ENCODE results near the gene AFG3L2. TPM values are rescaled to one million over a fixed set of nuclear protein-coding genes. Genes with fewer than 3 reads are reported as not detected.

The AFG3L2 gene
- total RNA-seq, 1 donor from 2014 or later, result 136 TPM

DNA sequence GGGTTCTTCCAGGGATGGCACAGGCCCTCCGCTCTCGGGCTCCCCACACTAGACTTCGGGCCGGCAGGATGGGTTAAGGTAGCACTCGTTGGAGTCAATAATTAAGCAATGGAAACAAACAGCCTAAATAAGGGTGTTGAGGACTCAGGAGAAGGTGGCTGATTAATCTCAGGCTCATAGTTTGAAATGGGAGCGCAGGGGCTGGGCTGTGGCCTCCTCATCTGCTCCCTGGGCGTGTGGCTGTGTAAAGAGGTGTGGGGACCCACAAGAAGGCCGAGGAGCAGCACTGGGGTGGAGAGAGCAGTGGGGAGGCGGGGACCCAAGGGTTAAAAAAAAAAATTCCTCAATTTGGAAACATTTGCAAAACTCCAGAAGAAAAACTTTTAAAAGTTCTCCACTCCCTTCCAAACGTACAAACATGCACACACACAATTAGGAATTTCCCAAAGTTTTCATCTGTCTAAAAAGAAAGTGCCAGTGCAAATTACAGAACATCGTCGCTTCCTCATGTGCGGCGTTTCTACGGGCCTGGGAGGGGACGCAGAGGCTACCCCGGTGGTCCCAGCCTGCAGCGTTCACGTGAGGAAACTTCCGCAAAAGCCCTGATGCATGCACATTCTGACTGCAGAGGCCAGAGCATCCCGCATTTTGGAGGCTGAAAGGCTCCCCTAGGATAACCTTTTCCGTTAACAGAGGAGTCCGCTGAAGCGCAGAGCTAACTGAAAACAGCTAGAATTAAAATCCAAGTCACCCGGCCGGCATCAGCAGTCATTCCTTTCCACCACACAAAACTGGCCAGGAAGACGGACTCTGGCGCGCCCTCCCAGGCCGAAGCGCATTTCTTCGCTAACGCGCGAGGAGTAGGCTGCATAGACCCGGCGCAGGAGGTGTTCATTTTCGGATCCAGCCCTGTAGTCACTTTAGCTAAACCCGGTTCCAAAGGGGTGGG, 70.0 kb downstream of the AFG3L2 start:
- intact Hi-C loops (cut with micrococcal nuclease), result no loop called here
- Histone ChIP-seq H3K27ac (replicated peaks) (peak overlapping the region; percentile 98), H3K9me3 (replicated peaks) (peaks cover 3% of the 10 kb centered on the region), H3K27me3 (ENCODE audit: low read depth) (no peaks in the 10 kb centered on the region), H3K4me1 (peaks cover 44% of the 10 kb centered on the region), H3K36me3 (peaks cover 22% of the 10 kb centered on the region), H3K4me3 (peak overlapping the region; percentile 81)
- DNase-seq, result peak; percentile 64
- TF ChIP-seq, protein P1, sequence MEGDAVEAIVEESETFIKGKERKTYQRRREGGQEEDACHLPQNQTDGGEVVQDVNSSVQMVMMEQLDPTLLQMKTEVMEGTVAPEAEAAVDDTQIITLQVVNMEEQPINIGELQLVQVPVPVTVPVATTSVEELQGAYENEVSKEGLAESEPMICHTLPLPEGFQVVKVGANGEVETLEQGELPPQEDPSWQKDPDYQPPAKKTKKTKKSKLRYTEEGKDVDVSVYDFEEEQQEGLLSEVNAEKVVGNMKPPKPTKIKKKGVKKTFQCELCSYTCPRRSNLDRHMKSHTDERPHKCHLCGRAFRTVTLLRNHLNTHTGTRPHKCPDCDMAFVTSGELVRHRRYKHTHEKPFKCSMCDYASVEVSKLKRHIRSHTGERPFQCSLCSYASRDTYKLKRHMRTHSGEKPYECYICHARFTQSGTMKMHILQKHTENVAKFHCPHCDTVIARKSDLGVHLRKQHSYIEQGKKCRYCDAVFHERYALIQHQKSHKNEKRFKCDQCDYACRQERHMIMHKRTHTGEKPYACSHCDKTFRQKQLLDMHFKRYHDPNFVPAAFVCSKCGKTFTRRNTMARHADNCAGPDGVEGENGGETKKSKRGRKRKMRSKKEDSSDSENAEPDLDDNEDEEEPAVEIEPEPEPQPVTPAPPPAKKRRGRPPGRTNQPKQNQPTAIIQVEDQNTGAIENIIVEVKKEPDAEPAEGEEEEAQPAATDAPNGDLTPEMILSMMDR (IDR thresholded peaks at IDR 0.05; ENCODE audit: borderline replicate concordance), result peak; percentile 19

DNA sequence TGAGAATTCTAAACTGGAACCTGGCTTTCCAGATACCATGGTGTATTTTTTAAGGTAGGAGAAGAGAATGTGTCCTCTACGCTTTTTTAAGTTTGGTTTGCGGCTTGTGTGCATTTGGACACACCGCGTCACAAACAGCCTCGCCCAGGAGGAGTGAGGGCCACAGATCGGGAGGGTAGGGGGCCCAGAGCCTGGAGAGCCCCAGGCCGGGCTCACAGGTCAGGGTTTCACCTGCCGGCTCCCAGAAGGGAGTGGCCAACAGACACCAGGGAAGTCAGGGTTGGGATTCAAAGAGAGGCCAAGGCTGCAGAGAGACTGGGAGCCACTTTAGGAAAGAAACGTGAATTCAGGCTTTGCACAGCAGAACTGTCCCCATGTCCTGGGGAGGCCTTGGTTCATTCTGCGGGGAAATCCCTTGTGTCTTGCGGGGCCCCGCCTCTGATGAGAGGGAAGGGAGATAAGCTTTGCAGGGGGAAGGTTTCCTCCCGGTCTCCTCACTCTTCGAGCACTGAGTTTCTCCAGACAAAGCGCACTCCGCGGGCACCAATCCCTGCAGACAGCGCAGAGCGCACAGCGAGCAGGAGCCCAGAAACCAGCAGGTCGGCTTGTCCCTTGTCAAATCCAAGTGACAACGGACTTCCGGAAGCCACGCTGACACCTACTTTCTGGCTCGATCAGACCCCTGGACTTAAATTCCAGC, 70.9 kb downstream of the AFG3L2 start:
- H3K4me1 ChIP-seq, result peaks cover 44% of the 10 kb centered on the region
- H3K36me3 ChIP-seq, result peaks cover 12% of the 10 kb centered on the region
- H3K27ac ChIP-seq (replicated peaks), result no peak overlapping the region
- TF ChIP-seq, protein P1 (IDR thresholded peaks at IDR 0.05; ENCODE audit: borderline replicate concordance), result no peak
- no peak for DNase-seq
- peak overlapping the region; percentile 81 for H3K4me3 ChIP-seq
- intact Hi-C loops (cut with micrococcal nuclease), result no loop called here
- no peaks in the 10 kb centered on the region for H3K27me3 ChIP-seq (ENCODE audit: low read depth)
- no peaks in the 10 kb centered on the region for H3K9me3 ChIP-seq (replicated peaks)

DNA sequence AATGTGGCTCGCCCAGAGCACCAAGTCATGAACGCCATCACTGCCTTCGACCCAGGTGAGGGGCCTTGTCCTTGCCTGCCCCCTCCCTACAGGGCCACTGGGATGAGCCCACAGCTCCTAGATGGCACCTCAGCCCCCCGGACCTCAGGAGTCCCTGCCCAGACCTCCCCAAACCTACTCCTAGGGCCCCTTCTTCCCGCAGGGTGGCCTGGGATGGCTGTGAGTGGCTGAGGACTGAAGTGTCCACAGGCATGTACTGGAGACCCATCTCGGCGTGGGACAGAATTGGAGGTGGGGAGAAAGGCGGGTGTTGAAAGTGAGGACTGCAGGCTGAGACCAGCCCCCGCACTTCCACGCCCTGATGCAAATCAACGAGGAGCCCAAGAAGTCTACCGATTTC, 71.8 kb downstream of the AFG3L2 start:
- Histone ChIP-seq H3K27ac (replicated peaks) (no peak overlapping the region), H3K4me3 (no peak overlapping the region), H3K4me1 (peaks cover 36% of the 10 kb centered on the region), H3K27me3 (ENCODE audit: low read depth) (no peaks in the 10 kb centered on the region), H3K9me3 (replicated peaks) (no peaks in the 10 kb centered on the region), H3K36me3 (peaks cover 4% of the 10 kb centered on the region)
- intact Hi-C loops (cut with micrococcal nuclease), result no loop called here
- TF ChIP-seq, protein P1 (IDR thresholded peaks at IDR 0.05; ENCODE audit: borderline replicate concordance), result no peak
- DNase-seq, result no peak

DNA sequence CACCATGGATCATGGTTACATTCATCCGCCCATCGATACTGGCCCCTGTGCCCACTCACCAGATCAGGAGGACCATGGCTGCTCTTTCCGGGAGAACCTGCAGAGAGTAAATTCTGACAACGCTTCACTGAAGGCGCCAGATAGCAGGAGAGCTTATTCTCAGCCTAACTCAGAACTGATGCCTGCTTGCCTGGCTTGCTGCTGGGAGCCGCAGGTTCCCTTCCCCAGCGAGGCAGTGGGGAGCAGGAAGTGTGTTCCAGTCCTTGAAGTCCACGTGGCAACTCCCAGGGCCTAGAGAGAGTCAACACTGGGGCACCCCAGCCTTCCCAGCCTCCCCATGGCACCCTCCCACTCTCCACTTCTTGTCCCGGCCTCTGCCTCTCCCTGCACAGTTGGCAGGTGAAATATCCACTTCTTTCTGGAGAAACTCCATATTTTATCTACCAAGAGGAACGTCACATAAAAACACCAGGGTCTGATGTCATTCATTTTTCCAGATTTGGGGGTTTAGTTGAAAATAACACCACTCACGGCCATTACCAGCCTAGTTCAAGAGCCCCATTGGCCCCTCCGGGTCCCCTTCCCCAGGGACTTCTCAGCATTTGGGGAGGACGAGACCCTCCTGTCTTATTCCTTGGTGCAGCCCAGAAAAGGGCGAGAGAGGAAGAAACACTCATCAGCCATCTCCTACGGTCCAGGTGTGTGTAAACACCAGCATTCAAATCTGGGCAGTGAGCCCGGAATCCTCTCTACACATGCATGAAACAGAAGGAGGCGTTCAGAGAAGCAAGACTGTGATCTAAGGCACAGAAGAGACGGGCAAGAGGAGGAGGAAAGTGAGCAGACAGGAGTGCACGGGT, 72.4 kb downstream of the AFG3L2 start:
- H3K27me3 ChIP-seq (ENCODE audit: low read depth), result no peaks in the 10 kb centered on the region
- H3K4me3 ChIP-seq, result no peak overlapping the region
- H3K27ac ChIP-seq (replicated peaks), result no peak overlapping the region
- H3K9me3 ChIP-seq (replicated peaks), result no peaks in the 10 kb centered on the region
- TF ChIP-seq, protein P1 (IDR thresholded peaks at IDR 0.05; ENCODE audit: borderline replicate concordance), result no peak
- no peaks in the 10 kb centered on the region for H3K36me3 ChIP-seq
- peaks cover 29% of the 10 kb centered on the region for H3K4me1 ChIP-seq
- DNase-seq, result no peak
- intact Hi-C loops (cut with micrococcal nuclease), result no loop called here

All from left ventricle myocardium inferior (tissue), 1 donor.